Kidney glomerular epithelial cell (primary cell): ENCODE measurements around the gene FGFR2.

Source experiments
- DNase-seq: peaks from one replicate; lab custom pipeline; 2025; lab: John Stamatoyannopoulos, UW

FGFR2 gene

GRCh38 chr10:121553511-121554264 is 44.6 kb downstream of the FGFR2 start:
- peak; percentile 29 for DNase-seq

GRCh38 chr10:121552746-121553145 is 45.5 kb downstream of the FGFR2 start:
- no peak for DNase-seq

GRCh38 chr10:121551210-121551885 is 46.9 kb downstream of the FGFR2 start:
- no peak for DNase-seq

- no peak for DNase-seq
Observed at GRCh38 chr10:121544301-121544869, 53.9 kb downstream of the FGFR2 start.

GRCh38 chr10:121543545-121543944 is 54.7 kb downstream of the FGFR2 start:
- no peak for DNase-seq

GRCh38 chr10:121541450-121542120 is 56.7 kb downstream of the FGFR2 start:
- no peak for DNase-seq

GRCh38 chr10:121540732-121541395 is 57.4 kb downstream of the FGFR2 start:
- DNase-seq = no peak

GRCh38 chr10:121539786-121540185 is 58.5 kb downstream of the FGFR2 start:
- no peak for DNase-seq

- DNase-seq = no peak
Observed at GRCh38 chr10:121536310-121536913, 61.8 kb downstream of the FGFR2 start.

GRCh38 chr10:121535381-121535780 is 62.9 kb downstream of the FGFR2 start:
- no peak for DNase-seq

GRCh38 chr10:121532292-121532864 is 65.9 kb downstream of the FGFR2 start:
- DNase-seq = no peak

- DNase-seq = no peak
Observed at GRCh38 chr10:121531830-121532178, 66.4 kb downstream of the FGFR2 start.

- no peak for DNase-seq
Observed at GRCh38 chr10:121531076-121531829, 67.0 kb downstream of the FGFR2 start.

- DNase-seq = no peak
Observed at GRCh38 chr10:121530481-121531075, 67.7 kb downstream of the FGFR2 start.

GRCh38 chr10:121527690-121528089 is 70.6 kb downstream of the FGFR2 start:
- DNase-seq = peak; percentile 94

- peak; percentile 35 for DNase-seq
Observed at GRCh38 chr10:121526801-121527221, 71.4 kb downstream of the FGFR2 start.

GRCh38 chr10:121526135-121526790 is 72.0 kb downstream of the FGFR2 start:
- DNase-seq = no peak

- DNase-seq = peak; percentile 50
Observed at GRCh38 chr10:121525251-121526134, 72.8 kb downstream of the FGFR2 start.
